GM12892 (cell line): ENCODE results near the gene CHERP.

Experiments used
- POLR2A ChIP-seq: IDR thresholded peaks from 2 replicates; pipeline ENCODE4 v1.6.1; 2011; ENCODE audit warnings: low read depth, low read length, control low read depth
- POLR2AphosphoS5 ChIP-seq: IDR thresholded peaks from 2 replicates; pipeline ENCODE4 v1.6.1; 2011; ENCODE audit warnings: low read depth, low read length, control low read depth
- TAF1 ChIP-seq: IDR thresholded peaks from 2 replicates; pipeline ENCODE4 v1.6.1; 2011; ENCODE audit warnings: low read depth, mild to moderate bottlenecking, control low read depth, low read length, borderline replicate concordance

DNA sequence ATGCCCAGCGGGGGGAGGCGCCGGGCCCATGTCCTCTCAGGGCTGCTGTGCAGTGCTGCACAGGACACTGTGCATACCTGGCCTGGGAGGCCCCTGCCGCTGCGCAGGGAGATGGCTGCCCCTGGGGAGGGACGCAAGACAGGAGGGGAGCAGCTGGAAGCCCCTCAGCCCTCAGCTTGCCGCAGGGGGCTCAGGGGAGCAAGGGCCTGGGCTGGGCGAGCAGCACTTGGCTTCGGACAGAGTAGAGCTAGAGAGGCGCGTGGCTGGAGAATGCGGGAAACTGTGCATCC lies 10.9 kb downstream of the CHERP start:
- TF ChIP-seq POLR2AphosphoS5 (no peak), POLR2A (no peak), TAF1 (no peak)
